Parathyroid adenoma (tissue), 2 donors: ENCODE data around the gene ZNF45.

Experiments
- H2AFZ ChIP-seq: fragments of 300-600 bp; sonication (generic); one replicate; pipeline ENCODE4 v1.7.0; 2017; ENCODE audit warnings: antibody characterized with exemption, mild to moderate bottlenecking
- H3K27ac ChIP-seq: fragments of 300-600 bp; sonication (generic); one replicate; pipeline ENCODE4 v1.7.0; 2017
- H3K27me3 ChIP-seq: fragments of 300-600 bp; sonication (generic); one replicate; pipeline ENCODE4 v1.7.0; 2017; ENCODE audit warnings: low read length; ENCODE audit not compliant: control insufficient read depth, insufficient read depth
- H3K36me3 ChIP-seq: fragments of 300-600 bp; sonication (generic); one replicate; pipeline ENCODE4 v1.7.0; 2017; ENCODE audit warnings: low read length; ENCODE audit not compliant: control insufficient read depth, insufficient read depth
- H3K4me1 ChIP-seq: fragments of 300-600 bp; sonication (generic); one replicate; pipeline ENCODE4 v1.7.0; 2017; ENCODE audit warnings: control low read depth
- H3K4me2 ChIP-seq: fragments of 300-600 bp; sonication (generic); one replicate; pipeline ENCODE4 v1.7.0; 2017; ENCODE audit warnings: low read length
- H3K4me3 ChIP-seq: fragments of 300-600 bp; sonication (generic); one replicate; pipeline ENCODE4 v1.7.0; 2017; ENCODE audit warnings: low read depth, low read length
- H3K79me2 ChIP-seq: fragments of 300-600 bp; sonication (generic); one replicate; pipeline ENCODE4 v1.7.0; 2017; ENCODE audit warnings: control low read depth
- H3K9ac ChIP-seq: fragments of 300-600 bp; sonication (generic); one replicate; pipeline ENCODE4 v1.7.0; 2017; ENCODE audit warnings: mild to moderate bottlenecking
- H3K9me3 ChIP-seq: fragments of 300-600 bp; sonication (generic); one replicate; pipeline ENCODE4 v1.7.0; 2017; ENCODE audit warnings: low read length; ENCODE audit not compliant: control insufficient read depth
- CTCF ChIP-seq: fragments of 300-600 bp; sonication (generic); IDR thresholded peaks from one replicate; pipeline ENCODE4 v1.7.0; 2017; ENCODE audit warnings: antibody characterized with exemption, mild to moderate bottlenecking
- donor health status: primary hyperparathyroidism.

ZNF45 gene

GRCh38 chr19:43923875-43924274 lies 11.2 kb downstream of the ZNF45 start:
- H3K36me3 ChIP-seq: no peaks in the 10 kb centered on the region
- H3K9me3 ChIP-seq: no peaks in the 10 kb centered on the region
- no peak for TF ChIP-seq CTCF

GRCh38 chr19:43914051-43914450 lies 21.0 kb downstream of the ZNF45 start:
- no peaks in the 10 kb centered on the region for H3K4me1 ChIP-seq
- no peak overlapping the region for H3K4me3 ChIP-seq
- H3K36me3 ChIP-seq: peaks cover 19% of the 10 kb centered on the region
- H3K4me2 ChIP-seq: no peak overlapping the region
- peaks cover 8% of the 10 kb centered on the region for H3K9me3 ChIP-seq
- H3K27ac ChIP-seq: no peak overlapping the region
- TF ChIP-seq CTCF: no peak
- H3K27me3 ChIP-seq: no peaks in the 10 kb centered on the region
- H3K9ac ChIP-seq: no peak overlapping the region
- no peak overlapping the region for H2AFZ ChIP-seq
- H3K79me2 ChIP-seq: no peaks in the 10 kb centered on the region

More at GRCh38 chr19:43923875-43924274, 11.2 kb downstream of the ZNF45 start:
- Histone ChIP-seq H3K4me3 (no peak overlapping the region), H3K4me1 (no peaks in the 10 kb centered on the region), H3K4me2 (no peak overlapping the region), H3K9ac (no peak overlapping the region), H3K79me2 (no peaks in the 10 kb centered on the region), H3K27me3 (no peaks in the 10 kb centered on the region), H2AFZ (no peak overlapping the region), H3K27ac (no peak overlapping the region)

GRCh38 chr19:43913383-43913782 lies 21.7 kb downstream of the ZNF45 start:
- H3K36me3 ChIP-seq: peaks cover 19% of the 10 kb centered on the region
- H3K4me2 ChIP-seq: no peak overlapping the region
- no peak overlapping the region for H3K4me3 ChIP-seq
- no peak overlapping the region for H3K9ac ChIP-seq
- TF ChIP-seq CTCF: no peak
- H3K9me3 ChIP-seq: peaks cover 8% of the 10 kb centered on the region
- H3K4me1 ChIP-seq: no peaks in the 10 kb centered on the region
- H3K27ac ChIP-seq: no peak overlapping the region
- H2AFZ ChIP-seq: no peak overlapping the region
- H3K27me3 ChIP-seq: no peaks in the 10 kb centered on the region
- H3K79me2 ChIP-seq: no peaks in the 10 kb centered on the region

- H3K27me3 ChIP-seq: no peaks in the 10 kb centered on the region
- no peaks in the 10 kb centered on the region for H3K4me1 ChIP-seq
- H3K4me3 ChIP-seq: no peak overlapping the region
- no peak overlapping the region for H3K27ac ChIP-seq
- no peak for TF ChIP-seq CTCF
- H3K79me2 ChIP-seq: no peaks in the 10 kb centered on the region
- no peak overlapping the region for H3K4me2 ChIP-seq
- peaks cover 12% of the 10 kb centered on the region for H3K9me3 ChIP-seq
- no peak overlapping the region for H2AFZ ChIP-seq
- H3K9ac ChIP-seq: no peak overlapping the region
- H3K36me3 ChIP-seq: peaks cover 19% of the 10 kb centered on the region
These were observed 24.2 kb downstream of the ZNF45 start for GRCh38 chr19:43910884-43911283.

- Histone ChIP-seq H3K36me3 (peaks cover 6% of the 10 kb centered on the region), H3K9ac (no peak overlapping the region), H3K9me3 (peaks cover 18% of the 10 kb centered on the region), H3K79me2 (no peaks in the 10 kb centered on the region), H3K4me3 (no peak overlapping the region), H3K27me3 (no peaks in the 10 kb centered on the region), H3K27ac (no peak overlapping the region), H2AFZ (no peak overlapping the region), H3K4me2 (no peak overlapping the region), H3K4me1 (no peaks in the 10 kb centered on the region)
- no peak for TF ChIP-seq CTCF
These were observed 26.4 kb downstream of the ZNF45 start for GRCh38 chr19:43908659-43909058.
